ENCODE measurements around the gene GPR27.

Gene GPR27

GRCh38 chr3:71785532-71786216 lies 32.0 kb downstream of the GPR27 start:
- DNase-seq (ENCODE audit: low spot score) = no peak
- FAIRE-seq = no peak

DNA sequence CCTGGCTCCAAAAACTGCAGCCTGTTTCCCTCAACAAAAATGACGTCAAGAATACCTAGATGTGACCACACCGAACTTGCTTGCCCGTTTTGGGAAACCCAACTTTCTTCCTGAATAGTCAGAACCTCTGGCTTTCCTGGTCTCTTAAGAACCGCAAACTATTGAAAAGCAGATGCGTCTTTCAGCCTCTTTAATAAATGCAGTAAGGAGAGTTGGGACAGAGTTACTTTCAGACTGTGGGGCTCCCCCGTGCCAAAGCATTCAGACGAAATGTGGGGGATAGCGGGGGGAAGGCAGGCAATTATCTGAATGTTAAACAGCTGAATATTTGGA lies 32.5 kb downstream of the GPR27 start:
- FAIRE-seq = no peak

DNA sequence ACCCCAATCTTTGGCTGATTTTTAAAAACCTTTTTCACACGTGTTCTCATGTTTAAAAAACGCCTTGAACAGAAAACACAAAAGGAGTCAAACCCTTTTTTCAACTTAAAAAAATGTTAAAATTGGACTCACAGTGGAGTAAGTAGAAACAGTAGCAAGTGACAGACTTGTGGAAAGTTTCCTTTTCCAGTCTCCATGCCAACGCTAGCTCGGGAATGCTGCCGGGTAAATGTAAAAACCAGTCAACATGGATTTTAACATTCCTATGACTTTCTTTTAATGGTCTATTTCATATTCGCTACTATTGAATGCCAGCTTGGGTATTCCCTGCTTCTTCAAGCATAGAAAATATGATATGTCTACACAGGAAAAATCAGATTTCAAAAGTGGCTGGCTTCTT lies 32.9 kb downstream of the GPR27 start:
- FAIRE-seq = no peak
- DNase-seq (ENCODE audit: low spot score) = no peak

More for the DNA sequence above, 32.5 kb downstream of the GPR27 start:
- no peak for DNase-seq (ENCODE audit: low spot score)

- FAIRE-seq (no peak), DNase-seq (ENCODE audit: low spot score) (no peak)
Observed at GRCh38 chr3:71787851-71788405, 34.3 kb downstream of the GPR27 start.

- DNase-seq (ENCODE audit: low spot score) (no peak), FAIRE-seq (no peak)
Observed at GRCh38 chr3:71789922-71790321, 36.3 kb downstream of the GPR27 start.

DNA sequence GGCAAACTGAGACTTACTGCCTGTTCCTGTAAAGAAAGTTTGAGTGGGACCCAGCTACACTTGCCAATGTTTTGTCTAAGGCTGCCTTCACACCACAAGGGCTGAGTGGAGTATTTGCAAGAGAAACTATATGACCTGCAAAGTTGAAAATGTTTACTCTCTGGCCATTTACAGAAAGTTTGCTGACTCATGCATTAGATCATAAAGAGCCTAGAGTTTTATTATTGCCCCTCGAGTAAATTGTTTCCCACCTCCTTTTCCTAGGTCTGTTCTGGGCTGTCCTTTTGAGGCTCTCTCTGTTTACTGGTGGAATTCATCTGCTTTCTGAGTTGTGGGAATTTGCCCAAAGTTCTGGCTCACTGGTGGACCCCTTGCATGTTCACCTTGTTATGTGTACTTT lies 38.0 kb downstream of the GPR27 start:
- no peak for DNase-seq (ENCODE audit: low spot score)
- no peak for FAIRE-seq

DNA sequence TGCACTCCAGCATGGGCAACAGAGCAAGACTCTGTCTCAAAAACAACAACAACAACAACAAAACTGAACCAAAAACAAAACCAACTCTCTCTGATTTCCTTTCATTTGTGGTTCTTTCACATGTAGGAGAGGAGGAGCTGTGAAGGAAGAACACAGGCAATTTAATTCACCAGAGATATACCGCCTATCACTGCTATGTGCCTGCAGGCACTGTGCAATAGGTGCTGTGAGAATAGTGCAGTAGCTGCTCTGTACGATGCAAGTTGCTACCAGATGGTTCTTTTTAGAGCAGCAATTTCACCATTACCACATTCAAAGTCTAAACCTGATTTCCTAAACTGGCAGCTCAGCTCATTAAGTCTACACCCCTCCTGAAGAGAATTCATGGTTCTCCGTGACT lies 42.6 kb downstream of the GPR27 start:
- FAIRE-seq = no peak
- DNase-seq (ENCODE audit: low spot score) = no peak

GRCh38 chr3:71797455-71797854 lies 43.8 kb downstream of the GPR27 start:
- FAIRE-seq (no peak), DNase-seq (ENCODE audit: low spot score) (no peak)

DNA sequence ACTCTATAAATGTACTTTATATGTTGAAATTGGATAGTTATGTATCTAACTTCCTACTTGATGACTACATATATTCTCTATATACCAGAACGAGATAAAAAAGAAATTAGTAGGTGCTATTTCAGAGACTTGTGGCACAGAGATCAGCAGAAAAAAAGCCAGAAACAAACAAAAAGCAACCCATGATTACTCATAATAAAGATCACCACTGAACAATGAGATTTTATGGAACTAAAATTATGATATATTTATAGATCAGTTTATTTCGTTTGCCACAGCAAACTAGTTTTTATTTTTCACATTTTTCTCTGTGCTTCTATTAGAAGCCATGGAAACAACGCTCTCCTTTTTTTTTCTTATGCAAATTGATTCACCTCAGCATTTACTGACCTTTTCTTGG lies 46.4 kb downstream of the GPR27 start:
- DNase-seq (ENCODE audit: low spot score) = no peak

GRCh38 chr3:71801986-71802385 lies 48.3 kb downstream of the GPR27 start:
- FAIRE-seq (no peak), DNase-seq (ENCODE audit: low spot score) (no peak)

More for the DNA sequence above, 46.4 kb downstream of the GPR27 start:
- FAIRE-seq = no peak

GRCh38 chr3:71803248-71803647 lies 49.6 kb downstream of the GPR27 start:
- DNase-seq (ENCODE audit: low spot score) (no peak), FAIRE-seq (no peak)

GRCh38 chr3:71805199-71805598 lies 51.5 kb downstream of the GPR27 start:
- FAIRE-seq = no peak
- no peak for DNase-seq (ENCODE audit: low spot score)

- DNase-seq (ENCODE audit: low spot score) (no peak), FAIRE-seq (no peak)
Observed at GRCh38 chr3:71805691-71806090, 52.0 kb downstream of the GPR27 start.

All from RCC 7860 (cell line).